Ishikawa (cell line): ENCODE data around the gene SLC25A33.

Experiments
- EP300 ChIP-seq: IDR thresholded peaks from 2 replicates; pipeline ENCODE4 v1.6.1; 2012; ENCODE audit warnings: borderline replicate concordance
- NFIC ChIP-seq: IDR thresholded peaks from 2 replicates; pipeline ENCODE4 v1.6.1; 2012
- YY1 ChIP-seq: IDR thresholded peaks from 2 replicates; pipeline ENCODE4 v1.6.1; 2012; ENCODE audit warnings: low read depth

DNA sequence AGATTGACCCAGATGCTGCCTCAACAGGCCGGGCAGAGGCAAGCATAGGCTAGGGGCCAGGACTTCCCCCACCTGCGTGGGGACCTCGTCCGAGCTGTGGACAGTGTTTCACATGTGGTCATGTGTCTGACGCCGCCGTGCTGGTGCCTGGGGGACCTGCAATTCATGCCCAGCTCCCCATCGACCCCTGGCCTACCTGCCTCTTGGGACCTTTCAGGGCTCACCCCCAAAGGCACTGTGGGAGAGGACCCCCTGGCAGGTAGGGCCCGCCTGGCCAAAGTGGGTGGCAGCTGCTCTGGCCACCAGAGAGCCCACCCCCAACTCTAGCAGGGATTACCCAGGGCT lies 53.9 kb downstream of the SLC25A33 start:
- TF ChIP-seq EP300: no peak
- no peak for TF ChIP-seq NFIC
- no peak for TF ChIP-seq YY1
